ENCODE measurements around the gene MPHOSPH6. TPM values are rescaled to one million over a fixed set of nuclear protein-coding genes. Genes with fewer than 3 reads are reported as not detected.
A peak's percentile ranks its signal among the peaks of the same experiment; 100 is the strongest.
"Not testable (repeated sequence)": the region's sequence is repeated elsewhere in the genome, so short reads cannot be mapped to it uniquely, and the experiment has no call there.

Gene MPHOSPH6, protein sequence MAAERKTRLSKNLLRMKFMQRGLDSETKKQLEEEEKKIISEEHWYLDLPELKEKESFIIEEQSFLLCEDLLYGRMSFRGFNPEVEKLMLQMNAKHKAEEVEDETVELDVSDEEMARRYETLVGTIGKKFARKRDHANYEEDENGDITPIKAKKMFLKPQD
- 11.3 TPM for total RNA-seq
- long read RNA-seq, transcript MPHOSPH6-201 (5 exons, 1,103 nt): major isoform, 9 of 9 reads
- long read RNA-seq, partial matches to known transcripts: 0 of 9 reads
- long read RNA-seq, other reads (novel, unspliced or antisense): 0 of 9 reads

DNA sequence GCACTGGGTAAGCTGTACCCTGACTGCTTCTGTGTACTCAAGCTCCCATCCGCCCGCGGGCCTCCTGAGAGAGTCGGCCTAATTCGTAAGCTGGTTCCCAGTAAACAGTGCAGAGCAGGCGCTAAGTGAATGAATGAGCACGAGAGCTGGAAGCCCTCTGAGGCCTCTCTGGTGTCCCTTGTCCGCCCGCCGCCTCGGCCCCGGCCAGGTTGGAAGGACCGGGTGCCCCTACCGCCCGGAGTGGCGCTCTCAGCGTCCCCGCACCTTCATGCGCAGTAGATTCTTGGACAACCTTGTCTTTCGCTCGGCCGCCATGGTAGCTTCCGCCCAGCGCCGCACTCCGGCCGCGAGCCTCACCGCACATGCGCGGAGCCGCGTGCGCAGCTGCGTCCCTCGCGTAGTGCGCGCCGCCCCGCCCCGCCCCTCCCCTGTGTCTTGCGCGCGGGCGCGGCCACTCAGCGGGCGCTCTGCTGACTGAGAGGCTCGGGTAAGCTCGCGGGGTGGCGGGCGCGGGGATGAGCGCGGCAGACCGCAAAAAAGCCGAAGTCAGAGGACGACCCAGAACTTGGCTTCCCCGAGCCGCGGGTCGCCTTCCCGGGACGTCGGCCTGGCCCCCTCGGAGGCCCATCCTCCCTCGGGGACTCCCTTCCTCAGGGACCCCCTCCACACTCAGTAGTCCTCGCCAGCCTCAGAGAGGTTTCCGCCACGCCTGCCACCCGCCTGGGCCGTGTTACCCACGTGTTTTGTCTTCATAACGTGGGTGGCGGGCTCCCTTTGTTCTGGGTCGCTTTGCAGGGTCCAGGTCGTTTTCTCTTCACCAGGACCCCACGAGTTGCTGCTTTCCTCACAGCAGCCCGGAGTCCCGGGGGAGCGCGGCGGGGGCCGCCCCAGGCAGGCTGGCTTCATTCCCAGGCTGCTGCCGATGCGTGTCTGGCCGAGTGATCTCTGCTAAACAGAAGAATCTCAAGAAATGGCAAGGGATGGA is at the start of gene MPHOSPH6:
Gene MPHOSPH6, minus strand, starts transcription at position 364 of the 985 bp plus-strand sequence. Its CDS starts 49 bp downstream, at position 315.
- peaks cover 18% of the 10 kb centered on the region for H3K27me3 ChIP-seq (ENCODE audit: low read depth)
- TF ChIP-seq, protein P1, sequence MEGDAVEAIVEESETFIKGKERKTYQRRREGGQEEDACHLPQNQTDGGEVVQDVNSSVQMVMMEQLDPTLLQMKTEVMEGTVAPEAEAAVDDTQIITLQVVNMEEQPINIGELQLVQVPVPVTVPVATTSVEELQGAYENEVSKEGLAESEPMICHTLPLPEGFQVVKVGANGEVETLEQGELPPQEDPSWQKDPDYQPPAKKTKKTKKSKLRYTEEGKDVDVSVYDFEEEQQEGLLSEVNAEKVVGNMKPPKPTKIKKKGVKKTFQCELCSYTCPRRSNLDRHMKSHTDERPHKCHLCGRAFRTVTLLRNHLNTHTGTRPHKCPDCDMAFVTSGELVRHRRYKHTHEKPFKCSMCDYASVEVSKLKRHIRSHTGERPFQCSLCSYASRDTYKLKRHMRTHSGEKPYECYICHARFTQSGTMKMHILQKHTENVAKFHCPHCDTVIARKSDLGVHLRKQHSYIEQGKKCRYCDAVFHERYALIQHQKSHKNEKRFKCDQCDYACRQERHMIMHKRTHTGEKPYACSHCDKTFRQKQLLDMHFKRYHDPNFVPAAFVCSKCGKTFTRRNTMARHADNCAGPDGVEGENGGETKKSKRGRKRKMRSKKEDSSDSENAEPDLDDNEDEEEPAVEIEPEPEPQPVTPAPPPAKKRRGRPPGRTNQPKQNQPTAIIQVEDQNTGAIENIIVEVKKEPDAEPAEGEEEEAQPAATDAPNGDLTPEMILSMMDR (IDR thresholded peaks at IDR 0.05; ENCODE audit: borderline replicate concordance): peak; percentile 34

DNA sequence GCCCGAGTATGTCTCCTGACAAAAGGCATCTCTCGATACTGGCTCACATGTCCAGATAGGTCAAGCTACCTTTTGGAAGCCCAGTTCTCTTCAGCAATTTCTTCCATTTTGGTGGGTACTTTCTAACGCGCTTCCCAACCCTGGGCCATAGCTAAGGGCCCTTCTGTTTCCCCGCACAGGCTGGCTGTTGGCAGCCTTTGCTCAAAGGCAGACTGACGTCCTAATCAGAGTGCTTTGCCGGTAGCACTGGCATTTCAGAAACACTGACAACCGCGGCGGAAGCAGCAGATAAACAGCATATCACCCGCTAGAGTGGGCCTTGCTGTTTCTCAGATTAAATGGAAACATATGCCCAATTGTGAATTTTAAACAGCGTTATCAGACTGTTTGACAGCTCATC is 49.3 kb upstream of the MPHOSPH6 start:
- TF ChIP-seq, protein P1 (IDR thresholded peaks at IDR 0.05; ENCODE audit: borderline replicate concordance): no peak
- intact Hi-C loops (cut with micrococcal nuclease): no loop called here
- H3K36me3 ChIP-seq: no peaks in the 10 kb centered on the region

More for the DNA sequence above, at the start of gene MPHOSPH6:
- no peaks in the 10 kb centered on the region for H3K9me3 ChIP-seq (replicated peaks)
- peak within 1 kb of the TSS; percentile 74 for H3K4me3 ChIP-seq
- DNase-seq: peak; percentile 92
- H3K27ac ChIP-seq (replicated peaks): peak within 1 kb of the TSS; percentile 88
- intact Hi-C loops (cut with micrococcal nuclease): no loop called here
- H3K4me1 ChIP-seq: peaks cover 22% of the 10 kb centered on the region
- no peaks in the 10 kb centered on the region for H3K36me3 ChIP-seq

DNA sequence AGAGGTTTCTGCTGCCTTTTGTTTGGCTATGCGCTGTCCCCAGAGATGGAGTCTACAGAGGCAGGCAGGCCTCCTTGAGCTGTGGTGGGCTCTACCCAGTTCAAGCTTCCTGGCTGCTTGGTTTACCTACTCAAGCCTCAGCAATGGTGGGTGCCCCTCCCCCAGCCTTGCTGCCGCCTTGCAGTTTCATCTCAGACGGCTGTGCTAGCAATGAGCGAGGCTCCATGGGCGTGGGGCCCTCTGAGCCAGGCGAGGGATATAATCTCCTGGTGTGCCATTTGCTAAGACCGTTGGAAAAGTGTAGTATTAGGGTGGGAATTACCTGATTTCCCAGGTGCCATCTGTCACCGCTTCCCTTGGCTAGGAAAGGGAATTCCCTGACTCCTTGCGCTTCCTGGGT is 39.3 kb upstream of the MPHOSPH6 start:
- intact Hi-C loops (cut with micrococcal nuclease); H3K4me1 ChIP-seq; H3K4me3 ChIP-seq; H3K27ac ChIP-seq (replicated peaks); DNase-seq; H3K36me3 ChIP-seq: not testable (repeated sequence)
- Histone ChIP-seq H3K27me3 (ENCODE audit: low read depth) (peaks cover 28% of the 10 kb centered on the region), H3K9me3 (replicated peaks) (peaks cover 14% of the 10 kb centered on the region)

More for the DNA sequence above, 49.3 kb upstream of the MPHOSPH6 start:
- Histone ChIP-seq H3K9me3 (replicated peaks) (no peaks in the 10 kb centered on the region), H3K27ac (replicated peaks) (no peak overlapping the region), H3K4me1 (no peaks in the 10 kb centered on the region), H3K27me3 (ENCODE audit: low read depth) (peaks cover 16% of the 10 kb centered on the region), H3K4me3 (no peak overlapping the region)
- DNase-seq: peak; percentile 14

DNA sequence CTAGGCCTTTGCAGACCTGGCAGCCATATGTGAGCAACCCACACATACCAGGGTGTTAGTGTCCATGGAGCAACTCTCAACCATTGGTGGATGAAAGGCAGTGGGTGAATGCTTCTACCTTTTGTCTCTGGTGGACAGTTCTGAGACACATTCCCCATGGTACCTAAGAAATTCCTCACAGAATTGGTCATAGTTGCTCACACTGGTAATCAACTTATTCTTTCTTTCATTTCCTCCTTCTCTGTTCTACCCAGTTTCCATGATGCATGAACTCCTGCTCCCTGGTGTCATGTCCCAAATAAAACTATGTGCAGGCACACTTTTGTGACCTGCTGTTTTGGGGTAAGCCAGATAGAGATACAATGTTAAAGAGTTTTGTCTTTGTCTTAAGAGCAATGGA is 33.2 kb upstream of the MPHOSPH6 start:
- H3K9me3 ChIP-seq (replicated peaks): no peaks in the 10 kb centered on the region
- H3K4me3 ChIP-seq: no peak overlapping the region
- H3K27me3 ChIP-seq (ENCODE audit: low read depth): no peaks in the 10 kb centered on the region
- TF ChIP-seq, protein P1 (IDR thresholded peaks at IDR 0.05; ENCODE audit: borderline replicate concordance): no peak
- DNase-seq: no peak
- intact Hi-C loops (cut with micrococcal nuclease): no loop called here
- H3K4me1 ChIP-seq: no peaks in the 10 kb centered on the region
- H3K27ac ChIP-seq (replicated peaks): no peak overlapping the region
- H3K36me3 ChIP-seq: no peaks in the 10 kb centered on the region

DNA sequence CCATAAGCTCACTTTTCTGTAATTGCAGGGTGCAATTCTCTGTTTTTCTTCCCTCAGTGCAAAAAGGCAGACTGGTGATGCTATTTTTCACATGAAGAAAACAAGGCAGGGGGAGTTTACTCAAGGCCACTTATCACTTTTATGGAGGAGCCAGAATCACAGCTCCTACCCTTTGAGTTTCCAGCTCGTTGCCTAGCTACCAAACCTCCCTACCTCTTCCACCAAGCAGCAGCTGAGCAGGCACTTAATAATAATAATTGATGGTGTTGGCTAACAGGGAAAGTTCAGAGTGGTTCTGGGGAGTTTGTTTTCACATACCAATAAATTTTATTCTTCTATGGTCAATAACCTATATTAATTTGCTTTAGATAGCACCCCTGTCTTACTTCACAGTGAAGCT is 31.9 kb upstream of the MPHOSPH6 start:
- Histone ChIP-seq H3K4me1 (no peaks in the 10 kb centered on the region), H3K27me3 (ENCODE audit: low read depth) (no peaks in the 10 kb centered on the region), H3K27ac (replicated peaks) (no peak overlapping the region), H3K9me3 (replicated peaks) (no peaks in the 10 kb centered on the region), H3K4me3 (no peak overlapping the region), H3K36me3 (no peaks in the 10 kb centered on the region)
- intact Hi-C loops (cut with micrococcal nuclease): no loop called here
- TF ChIP-seq, protein P1 (IDR thresholded peaks at IDR 0.05; ENCODE audit: borderline replicate concordance): no peak
- DNase-seq: no peak

Measured in left ventricle myocardium inferior (tissue), 1 donor.